Suprapubic skin (tissue), 4 donors: ENCODE data around the gene VIT. TPM values are rescaled to one million over a fixed set of nuclear protein-coding genes. Genes with fewer than 3 reads are reported as not detected.

Experiments used
- DNase-seq, 2 donors: peaks; one replicate each; pipeline ENCODE4 v3.0.0-alpha.2; 2019; ENCODE audit warnings: low spot score in 2 of 2
- H3K27ac ChIP-seq: fragments of 200-600 bp; sonication (generic); one replicate; pipeline ENCODE4 v1.5.1; 2019
- H3K27me3 ChIP-seq: fragments of 200-600 bp; sonication (generic); one replicate; pipeline ENCODE4 v1.5.1; 2019
- H3K36me3 ChIP-seq: fragments of 200-600 bp; sonication (generic); one replicate; pipeline ENCODE4 v1.5.1; 2019
- H3K4me1 ChIP-seq: fragments of 200-600 bp; sonication (generic); one replicate; pipeline ENCODE4 v1.5.1; 2019
- H3K4me3 ChIP-seq: fragments of 200-600 bp; sonication (generic); one replicate; pipeline ENCODE4 v1.5.1; 2019; ENCODE audit warnings: mild to moderate bottlenecking
- H3K9me3 ChIP-seq: fragments of 200-600 bp; sonication (generic); one replicate; pipeline ENCODE4 v1.5.1; 2019
- EP300 ChIP-seq: sonication (generic); formaldehyde crosslinking; IDR thresholded peaks from one replicate; pipeline ENCODE4 v1.6.1; 2017; ENCODE audit warnings: antibody characterized with exemption
- POLR2A ChIP-seq, 2 donors: fragments of 450-650 bp; IDR thresholded peaks; one replicate each; pipeline ENCODE4 v1.6.1; 2017; ENCODE audit warnings: antibody characterized with exemption in 2 of 2, mild to moderate bottlenecking in 2 of 2, moderate library complexity in 2 of 2
- POLR2AphosphoS5 ChIP-seq, 3 donors: sonication (generic); formaldehyde crosslinking; IDR thresholded peaks; one replicate each; pipeline ENCODE4 v1.6.1; 2017; ENCODE audit warnings: antibody characterized with exemption in 3 of 3
- WGBS: methylation state at CpG from one replicate; pipeline ENCODE4 v1.1.5; 2018; 5-methylcytosine and 5-hydroxymethylcytosine counted together
- total RNA-seq, 4 donors: library from RNA; depleted of rRNA; stranded (reverse); fragments of >200 nt; gene quantifications; one replicate each; pipeline ENCODE4 v1.1.0, GENCODE V29; 2016
- TF ChIP-seq, protein P1 (sequence below), 2 donors: fragments of 200-600 bp in 1 of 2; fragments of 450-650 bp in 1 of 2; sonication (generic) in 1 of 2; IDR thresholded peaks; one replicate each; pipeline ENCODE4 v1.5.1; 2016 to 2019; ENCODE audit warnings: antibody characterized with exemption in 2 of 2, mild to moderate bottlenecking in 1 of 2, moderate library complexity in 1 of 2

The VIT gene
- total RNA-seq, 4 donors from 2014 or later: 5.6 to 9.8 (median 9.1) TPM

DNA sequence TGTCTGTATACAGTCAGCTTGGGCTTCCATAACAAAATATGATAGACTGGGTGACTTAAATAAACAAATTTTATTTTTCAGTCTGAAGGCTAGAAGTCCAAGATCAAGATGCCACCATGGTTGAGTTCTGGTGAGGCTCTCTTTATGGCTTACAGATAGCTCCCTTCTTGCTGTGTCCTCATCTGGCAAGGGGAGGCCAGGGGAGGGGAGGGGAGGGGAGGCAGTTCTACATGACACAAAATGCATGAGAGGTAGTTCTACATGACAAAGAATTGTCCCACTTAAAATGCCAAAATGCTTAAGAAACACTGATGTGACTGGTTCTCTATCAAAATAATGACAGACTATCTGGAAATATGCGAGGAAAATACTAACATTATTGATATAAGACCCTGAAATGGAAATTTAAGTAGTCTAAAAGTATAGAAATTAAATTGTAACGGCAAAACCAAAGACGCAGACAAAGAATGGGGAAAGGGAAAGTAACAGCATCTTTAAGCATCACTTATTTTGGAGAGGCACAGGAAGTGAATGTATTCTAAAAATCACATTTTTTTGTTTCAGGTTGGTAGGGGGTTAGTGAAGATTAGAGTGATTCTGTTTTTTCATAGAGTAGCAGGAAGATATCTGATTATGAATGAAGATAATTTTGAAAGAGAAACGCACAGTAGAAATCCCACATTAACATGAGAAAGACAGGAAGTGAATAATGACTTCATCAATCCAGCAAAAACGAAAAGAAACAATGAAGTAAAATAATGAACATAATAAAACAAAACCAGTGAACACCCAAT is 138.4 kb downstream of the VIT start:
- H3K4me3 ChIP-seq: no peak overlapping the region
- no peaks in the 10 kb centered on the region for H3K9me3 ChIP-seq
- H3K36me3 ChIP-seq: no peaks in the 10 kb centered on the region
- DNase-seq: no peak
- TF ChIP-seq, protein P1, sequence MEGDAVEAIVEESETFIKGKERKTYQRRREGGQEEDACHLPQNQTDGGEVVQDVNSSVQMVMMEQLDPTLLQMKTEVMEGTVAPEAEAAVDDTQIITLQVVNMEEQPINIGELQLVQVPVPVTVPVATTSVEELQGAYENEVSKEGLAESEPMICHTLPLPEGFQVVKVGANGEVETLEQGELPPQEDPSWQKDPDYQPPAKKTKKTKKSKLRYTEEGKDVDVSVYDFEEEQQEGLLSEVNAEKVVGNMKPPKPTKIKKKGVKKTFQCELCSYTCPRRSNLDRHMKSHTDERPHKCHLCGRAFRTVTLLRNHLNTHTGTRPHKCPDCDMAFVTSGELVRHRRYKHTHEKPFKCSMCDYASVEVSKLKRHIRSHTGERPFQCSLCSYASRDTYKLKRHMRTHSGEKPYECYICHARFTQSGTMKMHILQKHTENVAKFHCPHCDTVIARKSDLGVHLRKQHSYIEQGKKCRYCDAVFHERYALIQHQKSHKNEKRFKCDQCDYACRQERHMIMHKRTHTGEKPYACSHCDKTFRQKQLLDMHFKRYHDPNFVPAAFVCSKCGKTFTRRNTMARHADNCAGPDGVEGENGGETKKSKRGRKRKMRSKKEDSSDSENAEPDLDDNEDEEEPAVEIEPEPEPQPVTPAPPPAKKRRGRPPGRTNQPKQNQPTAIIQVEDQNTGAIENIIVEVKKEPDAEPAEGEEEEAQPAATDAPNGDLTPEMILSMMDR (IDR thresholded peaks at IDR 0.05): no peak
- TF ChIP-seq POLR2AphosphoS5 (IDR thresholded peaks at IDR 0.05) (no peak), EP300 (no peak), POLR2A (IDR thresholded peaks at IDR 0.05) (no peak)
- no peak overlapping the region for H3K27ac ChIP-seq
- WGBS: 45% methylated on average over 5 of the region's 5 CpGs
- H3K27me3 ChIP-seq: no peaks in the 10 kb centered on the region
- no peaks in the 10 kb centered on the region for H3K4me1 ChIP-seq

DNA sequence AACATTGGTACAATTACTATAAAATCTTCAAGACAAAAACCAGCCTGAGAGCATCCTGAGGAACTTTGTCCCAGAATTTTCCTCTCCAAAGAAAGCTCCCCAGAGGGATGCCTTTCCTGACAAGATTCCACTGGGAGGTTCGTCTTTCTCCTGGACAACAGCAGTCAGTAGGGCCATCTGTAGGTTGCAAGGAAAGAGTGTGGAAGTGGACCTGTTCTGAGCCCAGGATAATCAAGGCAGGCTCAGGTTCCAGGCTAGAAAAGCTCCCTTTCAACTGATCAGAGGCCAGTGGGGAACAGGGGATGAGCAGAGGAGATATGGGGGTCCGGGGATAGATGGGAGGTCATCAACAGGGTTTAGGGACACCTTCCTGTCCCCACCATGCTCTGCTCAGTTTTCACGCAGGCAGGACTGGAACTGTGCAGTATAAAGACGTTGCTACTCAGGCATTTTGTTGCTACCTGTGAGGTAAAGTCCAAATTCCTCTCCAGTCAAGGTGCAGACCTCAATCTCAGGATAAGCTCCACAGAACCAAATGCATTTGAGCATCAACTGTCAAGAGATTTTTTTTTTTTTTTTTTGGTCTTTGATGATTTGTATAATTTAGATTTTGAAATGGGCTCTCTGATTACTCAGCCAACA is 143.6 kb downstream of the VIT start:
- no peak for DNase-seq
- Histone ChIP-seq H3K27ac (no peak overlapping the region), H3K4me3 (no peak overlapping the region), H3K4me1 (no peaks in the 10 kb centered on the region), H3K36me3 (no peaks in the 10 kb centered on the region), H3K9me3 (no peaks in the 10 kb centered on the region), H3K27me3 (no peaks in the 10 kb centered on the region)
- TF ChIP-seq, protein P1 (IDR thresholded peaks at IDR 0.05): no peak
- no peak for TF ChIP-seq EP300
- TF ChIP-seq POLR2AphosphoS5 (IDR thresholded peaks at IDR 0.05): no peak
- no peak for TF ChIP-seq POLR2A (IDR thresholded peaks at IDR 0.05)
- WGBS: 83% methylated on average over 4 of the region's 4 CpGs

DNA sequence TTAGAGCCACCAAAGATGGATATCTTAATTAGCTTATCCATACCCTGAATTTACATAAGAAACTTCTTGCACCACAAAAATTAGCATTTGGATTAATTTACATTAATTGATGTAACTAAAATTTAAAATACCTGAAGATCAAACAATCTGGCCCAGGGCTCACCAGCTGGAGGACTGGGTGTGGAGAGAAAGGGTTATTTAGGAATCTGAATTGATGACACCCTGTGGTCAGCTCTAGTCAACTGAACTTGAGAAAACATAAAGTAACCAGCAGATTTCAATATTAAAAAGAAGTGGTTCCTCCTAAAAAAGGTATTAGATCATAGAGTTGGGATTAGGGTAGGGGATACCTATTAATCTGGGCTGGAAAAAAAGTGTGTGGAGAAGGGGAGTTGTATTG is 147.3 kb downstream of the VIT start:
- no peak for TF ChIP-seq POLR2A (IDR thresholded peaks at IDR 0.05)
- no peak for TF ChIP-seq EP300
- Histone ChIP-seq H3K36me3 (peaks cover 10% of the 10 kb centered on the region), H3K27me3 (no peaks in the 10 kb centered on the region), H3K27ac (no peak overlapping the region), H3K4me3 (no peak overlapping the region), H3K4me1 (no peaks in the 10 kb centered on the region), H3K9me3 (no peaks in the 10 kb centered on the region)
- DNase-seq: no peak

DNA sequence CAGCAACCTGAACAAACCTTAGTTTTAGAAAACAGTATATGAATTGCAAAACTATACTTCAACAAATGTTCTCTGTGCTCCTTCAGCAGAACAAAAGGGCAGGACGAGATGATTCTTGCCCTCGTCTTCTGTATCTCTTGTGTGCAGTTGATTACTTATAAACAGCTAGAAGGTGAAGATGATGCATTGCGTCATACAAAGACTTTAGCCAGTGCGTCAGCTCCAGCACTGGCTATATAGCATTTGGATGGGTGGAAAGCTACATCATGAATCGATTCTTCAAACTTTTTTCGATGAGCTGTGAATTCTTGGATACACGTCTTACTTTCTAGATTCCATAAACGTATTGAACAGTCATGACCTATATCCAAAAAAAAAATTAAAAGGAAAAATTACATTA is 152.8 kb downstream of the VIT start:
- no peak overlapping the region for H3K4me3 ChIP-seq
- peaks cover 41% of the 10 kb centered on the region for H3K36me3 ChIP-seq
- DNase-seq: no peak
- no peaks in the 10 kb centered on the region for H3K9me3 ChIP-seq
- no peak overlapping the region for H3K27ac ChIP-seq
- no peak for TF ChIP-seq POLR2A (IDR thresholded peaks at IDR 0.05)
- TF ChIP-seq, protein P1 (IDR thresholded peaks at IDR 0.05): no peak
- TF ChIP-seq POLR2AphosphoS5 (IDR thresholded peaks at IDR 0.05): no peak
- TF ChIP-seq EP300: no peak
- no peaks in the 10 kb centered on the region for H3K27me3 ChIP-seq
- WGBS: 95% methylated on average over 8 of the region's 8 CpGs
- no peaks in the 10 kb centered on the region for H3K4me1 ChIP-seq

DNA sequence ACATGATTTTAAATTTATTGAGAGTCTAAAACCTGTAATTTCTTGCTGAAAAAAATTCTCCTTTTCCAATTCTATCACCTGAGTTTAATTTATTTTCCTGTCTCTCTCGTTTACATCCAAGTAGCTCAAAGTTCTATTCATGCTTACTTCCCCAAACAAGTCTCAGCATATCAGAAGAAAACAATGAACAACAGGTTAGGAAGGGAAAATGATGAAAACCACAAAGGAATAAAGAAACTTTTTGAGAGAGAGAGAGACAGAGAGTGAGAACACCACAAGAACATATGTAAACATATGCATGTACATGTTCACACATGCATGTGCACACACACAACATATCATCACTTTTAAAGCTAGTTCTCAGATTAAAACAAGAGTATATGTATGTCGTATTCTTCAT is 157.7 kb downstream of the VIT start:
- peaks cover 54% of the 10 kb centered on the region for H3K36me3 ChIP-seq
- no peak for TF ChIP-seq POLR2AphosphoS5 (IDR thresholded peaks at IDR 0.05)
- TF ChIP-seq, protein P1 (IDR thresholded peaks at IDR 0.05): no peak
- no peak for TF ChIP-seq POLR2A (IDR thresholded peaks at IDR 0.05)
- TF ChIP-seq EP300: no peak
- no peak overlapping the region for H3K27ac ChIP-seq
- DNase-seq: no peak
- H3K4me1 ChIP-seq: no peaks in the 10 kb centered on the region
- no peaks in the 10 kb centered on the region for H3K27me3 ChIP-seq
- H3K4me3 ChIP-seq: no peak overlapping the region
- no peaks in the 10 kb centered on the region for H3K9me3 ChIP-seq
- 66% methylated on average over 2 of the region's 2 CpGs for WGBS
